ENCODE results near the gene MIB2.

- TF ChIP-seq CTCF (IDR thresholded peaks at IDR 0.05; ENCODE audit: borderline replicate concordance, extremely low read depth, low read length, poor library complexity, severe bottlenecking), result no peak
- no peak for TF ChIP-seq EZH2 (IDR thresholded peaks at IDR 0.05; ENCODE audit: borderline replicate concordance, low read depth, low read length, severe bottlenecking)
Measured at GRCh38 chr1:1626207-1627141, 11.2 kb downstream of the MIB2 start.

All from DND-41 (cell line).